GM23338 (cell line): ENCODE results near the gene ELFN2. TPM values are rescaled to one million over a fixed set of nuclear protein-coding genes. Genes with fewer than 3 reads are reported as not detected.

ENCODE experiments used
- ATAC-seq: fragments of 200-7000 bp; cut with Tn5 transposase; 3 replicates; pipeline ENCODE4 v1.9.1; 2020
- DNase-seq: peaks from one replicate; pipeline ENCODE4 v3.0.0-alpha.2; 2015; ENCODE audit warnings: low spot score
- H2AFZ ChIP-seq: fragments of 200-600 bp; sonication (generic); 2 replicates; pipeline ENCODE4 v1.8.0; 2016; ENCODE audit warnings: antibody characterized with exemption, mild to moderate bottlenecking, moderate library complexity
- H3F3A ChIP-seq: fragments of 200-600 bp; sonication (generic); replicated peaks from 2 replicates; pipeline ENCODE4 v1.8.0; 2017; ENCODE audit warnings: antibody characterized with exemption, mixed run types, low read depth
- H3K27ac ChIP-seq: fragments of 200-600 bp; sonication (generic); 2 replicates; pipeline ENCODE4 v1.6.1; 2016; ENCODE audit warnings: low read depth
- H3K27me3 ChIP-seq: fragments of 200-600 bp; sonication (generic); 2 replicates; pipeline ENCODE4 v1.8.0; 2016; ENCODE audit warnings: mild to moderate bottlenecking, mixed run types, moderate library complexity; ENCODE audit not compliant: insufficient read depth
- H3K36me3 ChIP-seq: fragments of 200-600 bp; sonication (generic); 2 replicates; pipeline ENCODE4 v1.8.0; 2016; ENCODE audit warnings: mild to moderate bottlenecking; ENCODE audit not compliant: insufficient read depth
- H3K4me1 ChIP-seq: fragments of 200-600 bp; sonication (generic); 2 replicates; pipeline ENCODE4 v1.8.0; 2016; ENCODE audit warnings: mild to moderate bottlenecking, moderate library complexity; ENCODE audit not compliant: insufficient read depth
- H3K4me2 ChIP-seq: fragments of 200-600 bp; sonication (generic); 2 replicates; pipeline ENCODE4 v1.7.1; 2017; ENCODE audit warnings: mixed run types
- H3K4me3 ChIP-seq: fragments of 200-600 bp; sonication (generic); 2 replicates; pipeline ENCODE4 v1.6.1; 2016; ENCODE audit warnings: mixed run types
- H3K79me2 ChIP-seq: fragments of 200-600 bp; sonication (generic); replicated peaks from 2 replicates; pipeline ENCODE4 v1.8.0; 2017; ENCODE audit warnings: mild to moderate bottlenecking; ENCODE audit not compliant: insufficient read depth
- H3K9me2 ChIP-seq: fragments of 200-600 bp; sonication (generic); 2 replicates; pipeline ENCODE4 v1.8.0; 2017; ENCODE audit not compliant: insufficient read depth
- H4K20me1 ChIP-seq: fragments of 200-600 bp; sonication (generic); replicated peaks from 2 replicates; pipeline ENCODE4 v1.8.0; 2017; ENCODE audit warnings: mild to moderate bottlenecking; ENCODE audit not compliant: insufficient read depth
- H3K27ac Mint-ChIP-seq: 2 replicates; pipeline ENCODE4 v1.8.0; 2020; ENCODE audit warnings: inconsistent platforms, mild to moderate bottlenecking, moderate library complexity, mixed read lengths
- H3K27me3 Mint-ChIP-seq: 3 replicates; pipeline ENCODE4 v1.8.0; 2022; ENCODE audit warnings: low read depth, mild to moderate bottlenecking, moderate library complexity, mixed read lengths, inconsistent platforms; ENCODE audit not compliant: insufficient read depth, poor library complexity
- H3K36me3 Mint-ChIP-seq: 3 replicates; pipeline ENCODE4 v1.8.0; 2021; ENCODE audit warnings: low read depth, mild to moderate bottlenecking, inconsistent platforms, moderate library complexity, mixed read lengths
- H3K4me1 Mint-ChIP-seq: 3 replicates; pipeline ENCODE4 v1.8.0; 2020; ENCODE audit warnings: mild to moderate bottlenecking, inconsistent platforms, mixed read lengths
- H3K4me3 Mint-ChIP-seq: 3 replicates; pipeline ENCODE4 v1.8.0; 2021; ENCODE audit warnings: moderate library complexity, mild to moderate bottlenecking, inconsistent platforms, mixed read lengths
- H3K9me3 Mint-ChIP-seq: 3 replicates; pipeline ENCODE4 v1.8.0; 2020; ENCODE audit warnings: moderate library complexity, mild to moderate bottlenecking, inconsistent platforms, mixed read lengths
- CREB1 ChIP-seq: fragments of 250-450 bp; sonication (Bioruptor Pico); IDR thresholded peaks from 2 replicates; pipeline ENCODE4 v1.5.0; 2020; ENCODE audit warnings: low read depth, mild to moderate bottlenecking, moderate library complexity
- CTCF ChIP-seq, 2 experiments: fragments of 200-600 bp in 1 of 2; sonication (generic) in 1 of 2; conservative IDR thresholded peaks; 2 replicates each; pipeline versions ENCODE4 v1.5.1 to v1.6.1; 2016 to 2017; ENCODE audit warnings: antibody characterized with exemption in 2 of 2, low read depth in 2 of 2, mild to moderate bottlenecking in 2 of 2, moderate library complexity in 1 of 2
- ETS1 ChIP-seq: IDR thresholded peaks from 2 replicates; pipeline ENCODE4 v1.6.1; 2016; ENCODE audit warnings: antibody characterized with exemption
- EZH2 ChIP-seq: fragments of 200-600 bp; sonication (generic); IDR thresholded peaks from one replicate; pipeline ENCODE4 v1.8.0; 2017; ENCODE audit warnings: antibody characterized with exemption, mild to moderate bottlenecking, low read depth; ENCODE audit not compliant: unreplicated experiment
- EZH2phosphoT487 ChIP-seq: fragments of 200-600 bp; sonication (generic); IDR thresholded peaks from one replicate; pipeline ENCODE4 v1.8.1; 2018; ENCODE audit warnings: antibody characterized with exemption; ENCODE audit not compliant: unreplicated experiment
- JUNB ChIP-seq: IDR thresholded peaks from one replicate; pipeline ENCODE4 v1.6.1; 2016; ENCODE audit warnings: antibody characterized with exemption; ENCODE audit not compliant: unreplicated experiment
- NANOG ChIP-seq: IDR thresholded peaks from 2 replicates; pipeline ENCODE4 v1.6.1; 2016; ENCODE audit warnings: antibody characterized with exemption, borderline replicate concordance
- POLR2AphosphoS5 ChIP-seq: IDR thresholded peaks from 2 replicates; pipeline ENCODE4 v1.6.1; 2016; ENCODE audit warnings: antibody characterized with exemption, low read depth
- REST ChIP-seq: IDR thresholded peaks from one replicate; pipeline ENCODE4 v1.6.1; 2018; ENCODE audit warnings: antibody characterized with exemption; ENCODE audit not compliant: unreplicated experiment
- STAT1 ChIP-seq: IDR thresholded peaks from one replicate; pipeline ENCODE4 v1.6.1; 2016; ENCODE audit warnings: antibody characterized with exemption; ENCODE audit not compliant: unreplicated experiment
- ZNF114 ChIP-seq: fragments of 250-450 bp; sonication (Bioruptor Pico); IDR thresholded peaks from 2 replicates; pipeline ENCODE4 v1.5.0; 2020; ENCODE audit warnings: mild to moderate bottlenecking, moderate library complexity
- ZNF331 ChIP-seq: fragments of 250-450 bp; sonication (Bioruptor Pico); IDR thresholded peaks from 2 replicates; pipeline ENCODE4 v1.5.0; 2020; ENCODE audit warnings: low read depth, mild to moderate bottlenecking, moderate library complexity
- ZNF462 ChIP-seq: fragments of 250-450 bp; sonication (Bioruptor Pico); IDR thresholded peaks from 2 replicates; pipeline ENCODE4 v1.5.0; 2020; ENCODE audit warnings: mild to moderate bottlenecking, moderate library complexity
- polyA plus RNA-seq: library from polyadenylated mRNA; unstranded; fragments of >200 nt; fragmentation: Nextera tagmentation; extraction: Ambion mirVana; gene quantifications from 2 replicates; pipeline ENCODE4 v1.2.1, GENCODE V29; 2016
- total RNA-seq: library from RNA; depleted of rRNA; stranded (reverse); fragments of >200 nt; shearing (Covaris generic); gene quantifications from 2 replicates; pipeline ENCODE4 v1.2.3, GENCODE V29; 2014

Gene ELFN2
- total and polyA plus RNA-seq, 2 experiments from 2014 or later = 0.18 to 0.35 TPM

- Histone ChIP-seq H3K36me3 (no peaks in the 10 kb centered on the region), H3K4me1 (peaks cover 9% of the 10 kb centered on the region), H3K4me3 (no peak overlapping the region), H3F3A (0 out of 2 replicates have a peak, but pooled peaks cover 3% of the 10 kb centered on the region), H3K9me2 (no peaks in the 10 kb centered on the region), H3K4me2 (no peak overlapping the region), H3K27me3 (peaks cover 29% of the 10 kb centered on the region), H3K79me2 (no peaks in the 10 kb centered on the region), H3K27ac (no peak overlapping the region), H4K20me1 (no peaks in the 10 kb centered on the region), H2AFZ (no peak overlapping the region)
- no peaks in the 10 kb centered on the region for H3K9me3 Mint-ChIP-seq
- no peak for TF ChIP-seq ZNF462 (CRISPR knock-in tag)
- no peak for TF ChIP-seq ZNF114 (CRISPR knock-in tag)
- TF ChIP-seq STAT1 = no peak
- no peak for TF ChIP-seq EZH2phosphoT487
- no peak for TF ChIP-seq CTCF (conservative IDR thresholded peaks at IDR 0.05; ENCODE audit: low read depth in 2 of 2)
- no peak for TF ChIP-seq POLR2AphosphoS5
- TF ChIP-seq CREB1 = no peak
- TF ChIP-seq REST = no peak
- no peak for TF ChIP-seq EZH2
- TF ChIP-seq NANOG = no peak
- no peak for TF ChIP-seq ZNF331 (CRISPR knock-in tag)
- no peak for TF ChIP-seq ETS1
- TF ChIP-seq JUNB = no peak
- no peaks in the 10 kb centered on the region for H3K36me3 Mint-ChIP-seq
- ATAC-seq (no peak; the same call in 2 of the 3 replicates), DNase-seq (no peak)
- no peak overlapping the region for H3K4me3 Mint-ChIP-seq
- H3K27ac Mint-ChIP-seq = no peak overlapping the region
- H3K4me1 Mint-ChIP-seq = peaks cover 34% of the 10 kb centered on the region
- H3K27me3 Mint-ChIP-seq = peaks cover 30% of the 10 kb centered on the region
These were observed 10.5 kb downstream of the ELFN2 start for GRCh38 chr22:37416827-37417226.
